HG03139 (cell line): ENCODE results near the gene STAB2.
"Not testable (repeated sequence)": the region's sequence is repeated elsewhere in the genome, so short reads cannot be mapped to it uniquely, and the experiment has no call there.

Experiments
- ATAC-seq: cut with Tn5 transposase; IDR thresholded peaks from one replicate; pipeline ENCODE4 v1.9.1; 2021; ENCODE audit not compliant: unreplicated experiment

STAB2 gene

GRCh38 chr12:103652808-103653207 lies 65.7 kb downstream of the STAB2 start:
- ATAC-seq: no peak

GRCh38 chr12:103653568-103654173 lies 66.6 kb downstream of the STAB2 start:
- ATAC-seq: not testable (repeated sequence)

GRCh38 chr12:103654816-103655215 lies 67.7 kb downstream of the STAB2 start:
- no peak for ATAC-seq

- ATAC-seq: no peak
Measured at GRCh38 chr12:103656291-103656690, 69.2 kb downstream of the STAB2 start.

GRCh38 chr12:103657331-103657730 lies 70.3 kb downstream of the STAB2 start:
- no peak for ATAC-seq

- no peak for ATAC-seq
Measured at GRCh38 chr12:103664626-103665025, 77.6 kb downstream of the STAB2 start.

GRCh38 chr12:103665971-103666370 lies 78.9 kb downstream of the STAB2 start:
- no peak for ATAC-seq

- no peak for ATAC-seq
Measured at GRCh38 chr12:103667125-103667524, 80.1 kb downstream of the STAB2 start.

GRCh38 chr12:103668520-103668919 lies 81.4 kb downstream of the STAB2 start:
- ATAC-seq: no peak

- ATAC-seq: no peak
Measured at GRCh38 chr12:103671367-103671766, 84.3 kb downstream of the STAB2 start.

GRCh38 chr12:103672401-103673119 lies 85.5 kb downstream of the STAB2 start:
- ATAC-seq: no peak

GRCh38 chr12:103673487-103673886 lies 86.4 kb downstream of the STAB2 start:
- no peak for ATAC-seq

GRCh38 chr12:103673891-103674375 lies 86.9 kb downstream of the STAB2 start:
- ATAC-seq: no peak

- no peak for ATAC-seq
Measured at GRCh38 chr12:103676893-103677292, 89.8 kb downstream of the STAB2 start.

- no peak for ATAC-seq
Measured at GRCh38 chr12:103677341-103677740, 90.3 kb downstream of the STAB2 start.

GRCh38 chr12:103677905-103678304 lies 90.8 kb downstream of the STAB2 start:
- ATAC-seq: no peak

GRCh38 chr12:103679421-103680170 lies 92.5 kb downstream of the STAB2 start:
- no peak for ATAC-seq

- no peak for ATAC-seq
Measured at GRCh38 chr12:103680591-103681141, 93.6 kb downstream of the STAB2 start.

GRCh38 chr12:103686026-103686425 lies 99.0 kb downstream of the STAB2 start:
- ATAC-seq: no peak

GRCh38 chr12:103687253-103687652 lies 100.2 kb downstream of the STAB2 start:
- no peak for ATAC-seq

GRCh38 chr12:103688376-103689063 lies 101.4 kb downstream of the STAB2 start:
- no peak for ATAC-seq
